Measurements from ENCODE around the gene HK1. TPM values are rescaled to one million over a fixed set of nuclear protein-coding genes. Genes with fewer than 3 reads are reported as not detected.

HK1 gene
- total and polyA plus RNA-seq, 2 of the 13 experiments (the other 11 are each of a cell fraction or from before 2014, with no cell fraction given): 0.29 to 1.5 TPM

GRCh38 chr10:69327463-69328379, 49.4 kb downstream of the HK1 start:
- H3K27ac ChIP-seq (ENCODE audit: extremely low read length, insufficient read depth, low read length): no peak overlapping the region
- no peaks in the 10 kb centered on the region for H3K4me1 ChIP-seq (ENCODE audit: insufficient read depth, low read length)

GRCh38 chr10:69328380-69328735, 50.1 kb downstream of the HK1 start:
- intact Hi-C loops (cut with micrococcal nuclease; ENCODE audit: unreplicated experiment): no loop called here
- Histone ChIP-seq H3K4me1 (ENCODE audit: insufficient read depth, low read length) (no peaks in the 10 kb centered on the region), H3K9me3 (ENCODE audit: low read length) (no peaks in the 10 kb centered on the region), H3K27me3 (ENCODE audit: control insufficient read depth in 1 of 2, insufficient read depth in 2 of 2, low read length in 2 of 2) (peaks cover 4 to 47% of the 10 kb centered on the region in 2 experiments; a peak in 4 of 5 replicates), H3K4me2 (ENCODE audit: low read depth, low read length) (no peak overlapping the region), H3K9ac (ENCODE audit: insufficient read depth, low read depth, low read length) (no peak overlapping the region), H3K27ac (ENCODE audit: extremely low read length, insufficient read depth, low read length) (no peak overlapping the region), H4K20me1 (ENCODE audit: insufficient read depth, low read length) (no peaks in the 10 kb centered on the region), H3K36me3 (replicated peaks in 1 of 2; ENCODE audit: control insufficient read depth in 1 of 2, insufficient read depth in 2 of 2, low read length in 2 of 2) (no peaks in the 10 kb centered on the region), H2AFZ (ENCODE audit: low read length) (no peak overlapping the region), H3K79me2 (ENCODE audit: insufficient read depth, low read length) (no peaks in the 10 kb centered on the region), H3K4me3 (replicated peaks in 1 of 3; ENCODE audit: insufficient read depth in 1 of 3, low read depth in 2 of 3, low read length in 3 of 3) (no peak overlapping the region)
- WGBS (ENCODE audit: low lambda C conversion rate): 57% methylated on average over 8 of the region's 8 CpGs
- ATAC-seq (no peak), DNase-seq (ENCODE audit: low spot score) (no peak), FAIRE-seq (no peak)
- POLR2A ChIA-PET: no interaction called here
- CTCF ChIA-PET (ENCODE audit: low intra/inter-chr PET ratio, low total read pairs): no interaction called here
- no TSS peak for BruUV-seq (replicated peaks)
- in situ Hi-C loops (cut with HindIII; ENCODE audit: extremely low pct_ligation_motif_present, low pct_unique_long_range_greater_than_20kb): no loop called here
- TF ChIP-seq ELF4 (CRISPR knock-in tag; IDR thresholded peaks at IDR 0.05; ENCODE audit: borderline replicate concordance): no peak
- TF ChIP-seq ARNT2 (CRISPR knock-in tag; IDR thresholded peaks at IDR 0.05; ENCODE audit: low read depth): no peak
- no peak for TF ChIP-seq SATB2 (CRISPR knock-in tag; IDR thresholded peaks at IDR 0.05)
- no peak for TF ChIP-seq MIER3 (CRISPR knock-in tag; IDR thresholded peaks at IDR 0.05; ENCODE audit: borderline replicate concordance)
- no peak for TF ChIP-seq ZBTB26 (CRISPR knock-in tag; IDR thresholded peaks at IDR 0.05; ENCODE audit: borderline replicate concordance)
- no peak for TF ChIP-seq ZNF546 (CRISPR knock-in tag; conservative IDR thresholded peaks at IDR 0.05)
- TF ChIP-seq RNF2 (conservative IDR thresholded peaks at IDR 0.05; ENCODE audit: low read depth): no peak
- TF ChIP-seq GLMP (CRISPR knock-in tag; IDR thresholded peaks at IDR 0.05; ENCODE audit: borderline replicate concordance): no peak
- TF ChIP-seq ZNF143 (CRISPR knock-in tag; IDR thresholded peaks at IDR 0.05): no peak
- no peak for TF ChIP-seq RXRA (CRISPR knock-in tag; IDR thresholded peaks at IDR 0.05)
- no peak for TF ChIP-seq ZNF20 (CRISPR knock-in tag; IDR thresholded peaks at IDR 0.05)
- no peak for TF ChIP-seq CBX1 (IDR thresholded peaks at IDR 0.05; ENCODE audit: low read depth)
- TF ChIP-seq RBFOX2 (IDR thresholded peaks at IDR 0.05; ENCODE audit: low read depth, low read length): no peak
- TF ChIP-seq ZSCAN21 (CRISPR knock-in tag; IDR thresholded peaks at IDR 0.05; ENCODE audit: borderline replicate concordance): no peak
- no peak for TF ChIP-seq ZNF12 (CRISPR knock-in tag; IDR thresholded peaks at IDR 0.05)
- TF ChIP-seq STAG1 (CRISPR knock-in tag; IDR thresholded peaks at IDR 0.05): no peak

More at GRCh38 chr10:69327463-69328379, 49.4 kb downstream of the HK1 start:
- no peaks in the 10 kb centered on the region for H3K36me3 ChIP-seq (replicated peaks in 1 of 2; ENCODE audit: control insufficient read depth in 1 of 2, insufficient read depth in 2 of 2, low read length in 2 of 2)
- in situ Hi-C loops (cut with HindIII; ENCODE audit: extremely low pct_ligation_motif_present, low pct_unique_long_range_greater_than_20kb) (no loop called here), intact Hi-C loops (cut with micrococcal nuclease; ENCODE audit: unreplicated experiment) (no loop called here)
- BruUV-seq (replicated peaks): no TSS peak
- no peaks in the 10 kb centered on the region for H4K20me1 ChIP-seq (ENCODE audit: insufficient read depth, low read length)
- no peak overlapping the region for H3K9ac ChIP-seq (ENCODE audit: insufficient read depth, low read depth, low read length)
- no peak overlapping the region for H3K4me2 ChIP-seq (ENCODE audit: low read depth, low read length)
- FAIRE-seq (no peak), DNase-seq (ENCODE audit: low spot score) (no peak), ATAC-seq (peak; percentile 41; the same call in 2 of the 3 replicates)
- 34% methylated on average over 11 of the region's 23 CpGs for WGBS (ENCODE audit: low lambda C conversion rate)
- H3K4me3 ChIP-seq (replicated peaks in 1 of 3; ENCODE audit: insufficient read depth in 1 of 3, low read depth in 2 of 3, low read length in 3 of 3): no peak overlapping the region
- no peaks in the 10 kb centered on the region for H3K79me2 ChIP-seq (ENCODE audit: insufficient read depth, low read length)
- no peak overlapping the region for H2AFZ ChIP-seq (ENCODE audit: low read length)
- H3K27me3 ChIP-seq (ENCODE audit: control insufficient read depth in 1 of 2, insufficient read depth in 2 of 2, low read length in 2 of 2): peaks cover 4 to 43% of the 10 kb centered on the region in 2 experiments; a peak in 4 of 5 replicates
- TF ChIP-seq ZNF205 (CRISPR knock-in tag; IDR thresholded peaks at IDR 0.05) (no peak), ZNF33A (CRISPR knock-in tag; IDR thresholded peaks at IDR 0.05; ENCODE audit: borderline replicate concordance) (no peak), ZNF382 (CRISPR knock-in tag; IDR thresholded peaks at IDR 0.05; ENCODE audit: borderline replicate concordance) (no peak), ZNF460 (CRISPR knock-in tag; IDR thresholded peaks at IDR 0.05; ENCODE audit: borderline replicate concordance) (no peak)
- ChIA-PET CTCF (ENCODE audit: low intra/inter-chr PET ratio, low total read pairs) (no interaction called here), POLR2A (no interaction called here)
- H3K9me3 ChIP-seq (ENCODE audit: low read length): no peaks in the 10 kb centered on the region

Measured in HepG2 (cell line).